DOHH2 (cell line): Measurements from ENCODE around the gene KIFC1.
"Not testable (repeated sequence)": the region's sequence is repeated elsewhere in the genome, so short reads cannot be mapped to it uniquely, and the experiment has no call there.

Experiments
- H3F3A ChIP-seq: fragments of 200-600 bp; sonication (generic), shearing (Covaris generic); 2 replicates; pipeline ENCODE4 v1.6.0; 2016; ENCODE audit warnings: antibody characterized with exemption, mild to moderate bottlenecking; ENCODE audit not compliant: control insufficient read depth, insufficient read depth
- H3K27ac ChIP-seq: fragments of 200-600 bp; sonication (generic); 2 replicates; pipeline ENCODE4 v1.5.1; 2014; ENCODE audit warnings: low read depth, mild to moderate bottlenecking, low read length, moderate library complexity
- H3K27me3 ChIP-seq: fragments of 200-600 bp; sonication (generic); 2 replicates; pipeline ENCODE4 v1.6.1; 2014; ENCODE audit warnings: mild to moderate bottlenecking, low read length, mixed read lengths; ENCODE audit not compliant: control insufficient read depth
- H3K36me3 ChIP-seq: fragments of 200-600 bp; sonication (generic); 2 replicates; pipeline ENCODE4 v1.6.1; 2014; ENCODE audit warnings: mild to moderate bottlenecking, low read length, moderate library complexity, mixed read lengths; ENCODE audit not compliant: control insufficient read depth
- H3K4me1 ChIP-seq: fragments of 200-600 bp; sonication (generic); 2 replicates; pipeline ENCODE4 v1.6.1; 2014; ENCODE audit warnings: mild to moderate bottlenecking, low read length, mixed read lengths; ENCODE audit not compliant: control insufficient read depth
- H3K4me2 ChIP-seq: fragments of 200-600 bp; sonication (generic); 2 replicates; pipeline ENCODE4 v1.6.0; 2014; ENCODE audit warnings: mild to moderate bottlenecking, low read length, moderate library complexity
- H3K4me3 ChIP-seq: fragments of 200-600 bp; sonication (generic); 2 replicates; pipeline ENCODE4 v1.5.1; 2014; ENCODE audit warnings: mild to moderate bottlenecking, low read length, mixed read lengths
- H3K79me2 ChIP-seq: fragments of 200-600 bp; sonication (generic); 2 replicates; pipeline ENCODE4 v1.6.1; 2014; ENCODE audit warnings: mild to moderate bottlenecking, low read length, mixed read lengths; ENCODE audit not compliant: control insufficient read depth
- H3K9me2 ChIP-seq: fragments of 200-600 bp; sonication (generic); replicated peaks from 2 replicates; pipeline ENCODE4 v1.6.1; 2014; ENCODE audit warnings: mild to moderate bottlenecking, low read length, mixed read lengths; ENCODE audit not compliant: control insufficient read depth
- H3K9me3 ChIP-seq: fragments of 200-600 bp; sonication (generic); 2 replicates; pipeline ENCODE4 v1.6.1; 2014; ENCODE audit warnings: antibody characterized with exemption, low read length, mixed read lengths; ENCODE audit not compliant: control insufficient read depth, insufficient read depth
- H4K20me1 ChIP-seq: fragments of 200-600 bp; sonication (generic); 2 replicates; pipeline ENCODE4 v1.6.0; 2014; ENCODE audit warnings: low read depth, mild to moderate bottlenecking, antibody characterized with exemption, low read length, moderate library complexity; ENCODE audit not compliant: control insufficient read depth, insufficient read depth
- CTCF ChIP-seq: fragments of 200-600 bp; sonication (generic); IDR thresholded peaks from one replicate; pipeline ENCODE4 v1.5.1; 2014; ENCODE audit warnings: antibody characterized with exemption, mild to moderate bottlenecking, low read depth, low read length; ENCODE audit not compliant: poor library complexity, severe bottlenecking
- EZH2phosphoT487 ChIP-seq: fragments of 200-600 bp; sonication (generic); IDR thresholded peaks from 2 replicates; pipeline ENCODE4 v1.6.1; 2017; ENCODE audit warnings: borderline replicate concordance, mild to moderate bottlenecking, antibody characterized with exemption, low read length, moderate library complexity, mixed read lengths

Gene KIFC1

GRCh38 chr6:33373960-33374910 is 17.4 kb upstream of the KIFC1 start:
- Histone ChIP-seq H3K4me3 (no peak overlapping the region), H3K36me3 (no peaks in the 10 kb centered on the region), H3K79me2 (no peaks in the 10 kb centered on the region), H4K20me1 (no peaks in the 10 kb centered on the region), H3K4me2 (no peak overlapping the region), H3K9me2 (no peaks in the 10 kb centered on the region), H3K9me3 (no peaks in the 10 kb centered on the region), H3K27me3 (no peaks in the 10 kb centered on the region), H3K4me1 (no peaks in the 10 kb centered on the region), H3F3A (no peaks in the 10 kb centered on the region), H3K27ac (no peak overlapping the region)
- no peak for TF ChIP-seq CTCF
- no peak for TF ChIP-seq EZH2phosphoT487

- TF ChIP-seq CTCF, result no peak
- no peak for TF ChIP-seq EZH2phosphoT487
- Histone ChIP-seq H3K27ac (no peak overlapping the region), H3K36me3 (no peaks in the 10 kb centered on the region), H3K4me2 (no peak overlapping the region), H3F3A (no peaks in the 10 kb centered on the region), H3K4me3 (no peak overlapping the region), H4K20me1 (no peaks in the 10 kb centered on the region), H3K27me3 (no peaks in the 10 kb centered on the region), H3K4me1 (no peaks in the 10 kb centered on the region), H3K9me3 (no peaks in the 10 kb centered on the region), H3K79me2 (no peaks in the 10 kb centered on the region), H3K9me2 (no peaks in the 10 kb centered on the region)
These were observed 16.4 kb upstream of the KIFC1 start for GRCh38 chr6:33375143-33375671.

GRCh38 chr6:33377171-33377570 is 14.5 kb upstream of the KIFC1 start:
- H3K9me2 ChIP-seq, result no peaks in the 10 kb centered on the region
- H3K79me2 ChIP-seq, result no peaks in the 10 kb centered on the region
- TF ChIP-seq CTCF (no peak), EZH2phosphoT487 (no peak)
- no peaks in the 10 kb centered on the region for H4K20me1 ChIP-seq
- no peaks in the 10 kb centered on the region for H3K4me1 ChIP-seq
- no peaks in the 10 kb centered on the region for H3K27me3 ChIP-seq
- no peaks in the 10 kb centered on the region for H3K9me3 ChIP-seq
- no peaks in the 10 kb centered on the region for H3K36me3 ChIP-seq
- H3K27ac ChIP-seq, result no peak overlapping the region
- no peak overlapping the region for H3K4me2 ChIP-seq
- H3F3A ChIP-seq, result no peaks in the 10 kb centered on the region
- H3K4me3 ChIP-seq, result no peak overlapping the region

GRCh38 chr6:33379184-33379583 is 12.4 kb upstream of the KIFC1 start:
- H3K9me3 ChIP-seq, H4K20me1 ChIP-seq, H3K9me2 ChIP-seq, H3K36me3 ChIP-seq, H3K4me2 ChIP-seq, H3K27me3 ChIP-seq, H3K27ac ChIP-seq, H3K4me1 ChIP-seq, H3K79me2 ChIP-seq, H3F3A ChIP-seq, H3K4me3 ChIP-seq: not testable (repeated sequence)
